Measurements from ENCODE around the gene RNF157. TPM values are rescaled to one million over a fixed set of nuclear protein-coding genes. Genes with fewer than 3 reads are reported as not detected.

The RNF157 gene
- total and polyA plus RNA-seq, 2 of the 4 experiments (the other 2 are of a cell fraction): 0.54 to 1.3 TPM

DNA sequence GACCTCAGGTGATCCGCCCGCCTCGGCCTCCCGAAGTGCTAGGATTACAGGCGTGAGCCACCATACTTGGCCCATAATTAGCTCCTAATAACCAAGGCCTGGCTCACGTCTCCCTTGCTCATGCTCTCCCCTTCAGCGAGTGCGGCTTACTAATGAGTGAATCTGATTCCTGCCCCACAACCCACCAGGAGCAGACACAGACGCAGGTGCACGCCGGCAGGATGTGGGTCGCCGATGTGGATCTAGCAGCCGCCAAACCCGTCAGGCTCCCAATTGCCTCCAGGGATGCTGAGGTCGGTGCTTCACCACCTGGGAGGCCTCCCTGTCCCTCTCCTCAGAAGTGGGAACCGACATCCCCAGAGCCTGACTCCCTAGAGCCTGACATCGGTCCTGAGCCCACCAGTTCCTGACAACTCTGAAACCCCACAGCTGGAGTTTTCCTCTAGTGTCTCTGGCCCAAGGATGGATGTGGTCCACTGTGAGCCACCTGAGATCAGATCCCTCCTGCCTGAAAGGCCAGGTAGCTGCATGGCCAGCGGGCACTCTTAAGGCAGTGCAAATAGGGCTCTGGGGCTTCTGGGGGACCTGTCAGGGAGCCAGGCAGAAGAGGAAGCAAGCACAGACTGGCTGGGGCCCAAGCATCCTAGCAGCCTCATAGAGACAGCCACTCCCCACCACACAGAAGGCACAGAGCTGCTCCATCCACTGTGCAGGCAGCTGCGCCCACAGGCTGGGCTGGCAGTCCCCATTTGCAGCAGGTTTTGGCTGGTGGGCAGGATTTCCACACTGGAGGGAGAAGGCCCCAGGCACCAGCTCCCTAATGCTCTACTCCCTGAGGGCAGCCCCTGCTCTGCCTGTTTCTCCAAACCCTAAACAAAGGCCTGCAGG is 147.5 kb downstream of the RNF157 start:
- Histone ChIP-seq H2AK5ac (ENCODE audit: low read depth, low read length) (no peak overlapping the region), H3K9me3 (ENCODE audit: control insufficient read depth, insufficient read depth, low read length) (no peaks in the 10 kb centered on the region), H2BK20ac (ENCODE audit: low read depth, low read length) (no peak overlapping the region), H3K9ac (ENCODE audit: low read depth, low read length) (no peak overlapping the region), H3K27ac (ENCODE audit: insufficient read depth, low read length) (no peak overlapping the region), H3K14ac (replicated peaks; ENCODE audit: low read depth, low read length) (no peak overlapping the region), H4K5ac (ENCODE audit: low read depth, low read length) (no peak overlapping the region), H3K9me1 (ENCODE audit: insufficient read depth, low read length) (no peaks in the 10 kb centered on the region), H3K79me1 (ENCODE audit: low read depth in 1 of 2, low read length in 2 of 2) (peaks cover 5 to 20% of the 10 kb centered on the region in 2 experiments; a peak in 3 of 4 replicates), H2BK15ac (ENCODE audit: low read depth, low read length) (no peak overlapping the region), H3K4ac (ENCODE audit: low read depth, low read length) (no peak overlapping the region), H3K56ac (ENCODE audit: extremely low read depth, insufficient read depth, low read length) (no peak overlapping the region), H3K27me3 (ENCODE audit: control insufficient read depth, insufficient read depth, low read length) (no peaks in the 10 kb centered on the region), H2BK120ac (ENCODE audit: low read depth, low read length) (no peak overlapping the region), H2AFZ (replicated peaks; ENCODE audit: low read length, poor library complexity) (no peak overlapping the region), H3K36me3 (ENCODE audit: control insufficient read depth, insufficient read depth, low read length) (peaks cover 67% of the 10 kb centered on the region), H4K20me1 (ENCODE audit: insufficient read depth, low read length) (no peaks in the 10 kb centered on the region; the same call in 1 of the 2 replicates), H3K18ac (ENCODE audit: low read depth, low read length) (no peak overlapping the region), H4K91ac (ENCODE audit: insufficient read depth, low read depth, low read length) (no peak overlapping the region), H4K8ac (ENCODE audit: low read depth in 2 of 2, low read length in 2 of 2) (no peak overlapping the region), H2BK5ac (ENCODE audit: low read depth, low read length, poor library complexity, severe bottlenecking) (no peak overlapping the region), H3K4me2 (ENCODE audit: low read depth, low read length) (no peak overlapping the region), H3K4me1 (ENCODE audit: control insufficient read depth, insufficient read depth, low read length) (no peaks in the 10 kb centered on the region), H3K23ac (ENCODE audit: low read depth, low read length) (no peak overlapping the region), H3K4me3 (ENCODE audit: insufficient read depth, low read depth, low read length) (no peak overlapping the region), H2AK9ac (replicated peaks; ENCODE audit: low read depth, low read length, poor library complexity) (no peak overlapping the region)
- POLR2A ChIA-PET (ENCODE audit: unreplicated experiment): no interaction called here
- ATAC-seq (ENCODE audit: low read depth) (no peak), DNase-seq (no peak)
- no TSS peak for BruUV-seq (replicated peaks)
- WGBS, 2 experiments (ENCODE audit: extremely low coverage in 2 of 2, insufficient read length in 1 of 2): 93% methylated on average over 5 of the region's 20 CpGs; no CpG with 5 or more reads in 1 of the 2 experiments
- TF ChIP-seq MXI1 (IDR thresholded peaks at IDR 0.05; ENCODE audit: borderline replicate concordance, low read depth, low read length) (no peak), NFE2L2 (IDR thresholded peaks at IDR 0.05; ENCODE audit: low read depth, low read length) (no peak), ELK1 (IDR thresholded peaks at IDR 0.05; ENCODE audit: borderline replicate concordance, low read depth, low read length) (no peak), MAZ (IDR thresholded peaks at IDR 0.05; ENCODE audit: borderline replicate concordance, low read depth, low read length) (no peak), RCOR1 (IDR thresholded peaks at IDR 0.05; ENCODE audit: insufficient replicate concordance, low read length) (no peak), FOS (IDR thresholded peaks at IDR 0.05; ENCODE audit: low read depth, low read length) (no peak), MAFK (IDR thresholded peaks at IDR 0.05; ENCODE audit: low read depth, low read length) (no peak), POLR2A (IDR thresholded peaks at IDR 0.05; ENCODE audit: low read depth, low read length) (no peak)
- intact Hi-C loops (cut with micrococcal nuclease): no loop called here
- CTCF ChIA-PET: interaction anchor here (0.6 kb wide), 1 partner anchor 91 kb away, joined by 4 read pairs; no protein-coding TSS in a partner anchor
- in situ Hi-C loops (cut with MboI; ENCODE audit: low sequenced_read_pairs): no loop called here
- dilution Hi-C loops (cut with HindIII; ENCODE audit: low sequenced_read_pairs, unreplicated experiment): no loop called here

Data from IMR-90 (cell line).